ENCODE data around the gene CASZ1.

Gene CASZ1

GRCh38 chr1:10710489-10710888 is 86.0 kb downstream of the CASZ1 start:
- no peak for DNase-seq (ENCODE audit: low read depth in 3 of 3, low spot score in 1 of 3)

GRCh38 chr1:10709646-10710045 is 86.8 kb downstream of the CASZ1 start:
- no peak for DNase-seq (ENCODE audit: low read depth in 3 of 3, low spot score in 1 of 3)

DNA sequence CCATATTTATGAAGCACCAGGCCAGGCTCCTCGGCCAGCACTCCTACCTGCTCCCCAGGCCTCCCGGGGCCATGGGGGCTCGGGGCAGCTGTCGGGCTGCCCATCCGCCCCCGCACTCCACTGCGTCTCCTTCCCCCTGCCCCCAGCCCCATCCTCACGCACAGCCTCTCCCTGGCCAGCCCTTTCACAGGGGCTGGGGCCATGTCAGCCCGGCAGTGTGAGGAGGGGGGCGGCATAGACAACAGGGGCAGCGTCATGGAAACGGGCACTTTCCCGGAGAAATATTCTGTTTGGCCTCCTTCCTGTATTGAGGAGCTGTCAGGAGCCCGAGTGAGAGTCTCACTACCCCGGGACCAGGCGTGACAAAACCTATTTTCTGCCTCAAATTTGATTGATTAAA is 87.3 kb downstream of the CASZ1 start:
- no peak for DNase-seq (ENCODE audit: low read depth in 3 of 3, low spot score in 1 of 3)

DNA sequence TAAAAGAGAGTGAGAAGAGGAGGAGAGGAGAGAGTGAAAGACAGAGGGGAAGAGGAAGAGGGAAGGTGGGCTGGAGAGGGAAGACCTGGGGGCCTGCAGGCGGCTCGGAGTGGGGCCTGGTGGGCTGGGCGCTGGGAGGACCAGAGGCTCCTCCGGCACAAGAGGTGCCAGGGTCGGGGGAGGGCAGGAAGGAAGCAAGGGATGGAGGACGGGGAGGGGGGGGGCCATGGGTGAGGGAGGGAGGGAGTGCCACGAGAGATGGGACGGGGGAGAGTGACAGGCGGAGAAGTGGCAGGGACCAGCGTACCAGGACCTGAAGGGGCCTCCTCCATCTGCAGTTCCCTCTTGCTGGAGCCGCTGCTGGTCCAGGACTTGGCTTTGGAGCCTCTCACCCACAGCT is 87.7 kb downstream of the CASZ1 start:
- no peak for DNase-seq (ENCODE audit: low read depth in 3 of 3, low spot score in 1 of 3)

- no peak for DNase-seq (ENCODE audit: low read depth in 3 of 3, low spot score in 1 of 3)
Measured at GRCh38 chr1:10707208-10707607, 89.2 kb downstream of the CASZ1 start.

- DNase-seq (ENCODE audit: low read depth in 3 of 3, low spot score in 1 of 3): no peak
Measured at GRCh38 chr1:10706376-10706913, 90.0 kb downstream of the CASZ1 start.

GRCh38 chr1:10705953-10706352 is 90.5 kb downstream of the CASZ1 start:
- DNase-seq (ENCODE audit: low read depth in 3 of 3, low spot score in 1 of 3): no peak

GRCh38 chr1:10704368-10704882 is 92.0 kb downstream of the CASZ1 start:
- DNase-seq (ENCODE audit: low read depth in 3 of 3, low spot score in 1 of 3): no peak

DNA sequence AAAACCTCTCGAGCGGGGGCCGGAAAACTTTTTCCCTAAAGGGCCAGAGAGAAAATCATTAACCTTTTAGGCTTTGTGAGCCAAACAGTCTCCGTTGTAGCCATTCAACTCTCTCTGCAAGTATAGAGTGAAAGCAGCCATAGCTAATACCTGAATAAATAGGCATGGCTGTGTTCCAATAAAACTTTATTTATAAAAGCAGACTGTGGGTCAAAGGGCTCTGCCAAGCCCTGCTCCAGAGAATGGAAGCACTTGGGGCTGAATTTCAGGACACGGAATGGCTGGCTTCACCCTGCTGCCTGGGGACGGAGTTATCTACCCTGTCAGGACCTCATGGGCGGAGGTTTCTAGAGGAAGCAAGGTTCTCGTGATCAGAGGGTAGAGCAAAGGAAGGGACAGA is 92.7 kb downstream of the CASZ1 start:
- no peak for DNase-seq (ENCODE audit: low read depth in 3 of 3, low spot score in 1 of 3)

DNA sequence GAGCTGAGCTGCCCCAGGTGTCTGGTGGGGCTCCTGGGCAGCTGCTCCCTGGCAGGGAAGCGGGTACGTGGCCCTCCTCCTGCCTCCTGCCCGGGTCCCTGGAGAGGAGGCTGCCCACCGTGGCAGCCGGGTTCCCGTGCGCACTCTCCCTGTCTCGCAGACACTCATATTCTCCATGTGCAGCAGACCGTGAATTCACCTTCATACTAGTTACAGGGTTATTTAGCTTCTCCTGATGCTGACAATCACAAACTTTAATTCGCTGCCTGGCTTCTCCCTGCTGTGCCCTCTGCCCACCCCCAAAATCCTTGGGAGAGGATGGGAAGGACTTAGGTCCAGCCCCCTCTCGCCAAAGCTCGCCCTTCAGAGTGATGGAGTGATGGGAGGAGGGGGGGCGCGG is 95.3 kb downstream of the CASZ1 start:
- no peak for DNase-seq (ENCODE audit: low read depth in 3 of 3, low spot score in 1 of 3)

- DNase-seq (ENCODE audit: low read depth in 3 of 3, low spot score in 1 of 3): no peak
Measured at GRCh38 chr1:10699470-10699835, 97.0 kb downstream of the CASZ1 start.

- no peak for DNase-seq (ENCODE audit: low read depth in 3 of 3, low spot score in 1 of 3)
Measured at GRCh38 chr1:10698726-10699469, 97.5 kb downstream of the CASZ1 start.

DNA sequence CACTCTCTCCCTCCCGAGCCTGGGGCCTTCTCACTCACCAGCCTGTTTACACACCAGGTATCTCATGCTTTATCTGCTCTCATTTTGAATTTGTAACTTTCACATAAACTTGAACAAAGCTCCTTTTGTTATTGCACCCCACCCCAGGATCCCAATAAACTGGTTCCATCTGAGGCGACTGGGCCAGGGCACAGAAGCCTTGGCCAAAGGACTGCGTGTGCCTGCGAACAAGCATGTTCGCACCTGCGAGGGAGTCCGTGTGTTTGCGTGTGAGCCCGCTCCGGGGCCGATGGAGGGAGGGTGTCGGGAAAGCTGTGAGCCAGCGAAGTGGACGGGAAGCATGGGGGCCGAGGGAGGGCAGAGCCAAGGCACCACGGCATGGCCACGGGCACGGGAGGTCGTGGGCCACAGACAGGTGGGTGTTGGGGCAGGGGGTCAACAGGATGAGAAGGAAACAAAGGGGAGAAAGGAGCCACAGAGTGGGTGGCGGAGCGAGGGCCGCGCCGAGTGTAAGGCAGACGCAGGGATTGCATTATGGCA is 98.8 kb downstream of the CASZ1 start:
- no peak for DNase-seq (ENCODE audit: low read depth in 3 of 3, low spot score in 1 of 3)

DNA sequence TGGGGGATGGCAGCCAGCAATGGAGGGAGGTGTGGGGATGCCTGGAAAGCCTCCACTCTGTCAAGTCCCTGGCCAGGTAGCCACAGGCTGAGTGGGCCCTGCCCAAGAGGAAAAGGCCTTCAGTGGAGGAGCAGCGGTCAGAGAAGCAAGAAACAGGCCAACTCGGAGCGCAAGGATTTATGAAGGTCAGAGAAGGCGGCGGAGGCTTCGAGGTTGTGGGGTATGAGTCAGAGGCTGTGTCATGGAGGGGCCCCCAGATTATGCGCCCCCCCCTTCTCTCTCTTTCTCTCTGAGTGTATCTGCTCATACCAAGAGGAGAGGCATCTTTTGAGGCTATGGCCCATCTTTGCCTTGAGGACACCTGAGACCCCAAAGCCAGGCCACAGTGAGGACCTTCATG is 99.5 kb downstream of the CASZ1 start:
- no peak for DNase-seq (ENCODE audit: low read depth in 3 of 3, low spot score in 1 of 3)

GRCh38 chr1:10694633-10695627 is 101.5 kb downstream of the CASZ1 start:
- peak; percentile 19 to 58 (median 31) for DNase-seq (ENCODE audit: low read depth in 3 of 3, low spot score in 1 of 3)

DNA sequence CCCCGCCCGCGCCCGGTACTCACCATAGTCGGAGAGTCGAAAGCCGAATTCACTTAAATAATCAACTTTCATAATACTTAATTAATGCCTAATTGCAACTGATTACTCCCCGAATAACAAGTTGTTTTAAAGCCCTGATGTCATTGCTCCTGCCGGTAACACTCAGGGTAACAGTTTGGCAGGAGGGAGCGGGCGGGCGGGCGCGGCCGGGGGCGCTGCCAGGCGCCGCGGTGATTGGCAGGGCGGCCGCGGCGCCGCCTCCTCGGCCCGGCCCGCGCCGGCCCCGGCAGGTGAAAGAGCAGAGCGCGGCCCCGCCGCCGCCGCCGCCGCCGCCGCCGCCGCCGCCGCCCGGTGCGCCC is 102.2 kb downstream of the CASZ1 start:
- DNase-seq (ENCODE audit: low read depth in 3 of 3, low spot score in 1 of 3): peak; percentile 13 to 52 (median 20)

DNA sequence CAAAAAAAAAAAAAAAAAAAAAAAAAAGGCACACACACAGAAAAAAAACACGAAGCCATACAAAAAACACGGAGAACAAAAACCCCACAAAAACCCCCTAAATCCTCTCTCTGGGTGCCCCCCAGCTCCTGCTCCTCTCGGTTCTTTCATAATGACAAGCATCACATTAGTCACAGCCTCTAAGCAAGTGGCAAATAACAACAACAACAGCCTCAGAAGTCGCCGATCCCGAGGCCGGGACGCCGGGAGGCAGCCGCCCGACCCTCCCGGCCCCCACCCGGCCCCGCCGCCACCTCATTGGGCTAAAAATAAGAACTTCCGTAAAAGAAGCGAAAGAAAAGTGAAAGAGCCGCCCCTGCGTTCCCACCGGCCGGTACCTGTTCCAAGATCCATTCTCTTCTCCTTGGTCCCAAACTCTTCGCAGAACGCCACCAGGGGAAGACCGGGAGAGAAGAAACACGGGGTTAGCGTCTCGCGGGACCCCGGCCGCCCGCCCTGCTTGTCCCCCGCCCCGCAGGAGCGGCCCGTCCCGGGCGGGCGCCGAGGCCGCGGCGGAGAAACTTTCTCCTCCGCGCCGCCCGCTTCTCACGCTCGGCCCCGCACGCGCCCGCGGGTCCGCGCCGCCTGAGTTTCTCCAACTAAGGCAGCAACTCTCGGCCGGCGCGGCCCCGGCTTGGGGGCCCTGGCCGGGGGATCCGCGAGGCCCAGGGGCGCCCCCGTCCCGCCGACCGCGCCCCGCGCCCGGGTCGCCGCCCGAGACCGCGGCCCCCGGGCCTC is 102.8 kb downstream of the CASZ1 start:
- peak in 1 of 3 donors; percentile 24 for DNase-seq (ENCODE audit: low read depth in 3 of 3, low spot score in 1 of 3)

DNA sequence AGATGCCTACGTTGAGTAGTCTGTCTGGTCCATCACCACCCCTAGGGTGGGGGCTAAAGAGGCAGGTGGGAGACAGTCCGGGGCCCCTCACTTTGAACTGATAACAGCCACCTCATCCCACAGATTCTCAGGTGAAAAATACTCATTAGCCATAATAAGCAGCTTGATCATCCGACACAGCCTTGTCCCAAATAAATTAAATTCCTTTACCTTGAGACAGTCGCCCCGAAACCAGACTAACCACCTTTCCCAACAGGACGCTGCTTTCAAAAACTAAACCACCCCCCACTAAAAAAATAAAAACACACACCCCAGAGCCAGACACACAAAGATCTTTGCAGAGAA is 103.3 kb downstream of the CASZ1 start:
- no peak for DNase-seq (ENCODE audit: low read depth in 3 of 3, low spot score in 1 of 3)

- DNase-seq (ENCODE audit: low read depth in 3 of 3, low spot score in 1 of 3): peak; percentile 21 to 44 (median 31)
Measured at GRCh38 chr1:10692401-10693021, 103.9 kb downstream of the CASZ1 start.

- DNase-seq (ENCODE audit: low read depth in 3 of 3, low spot score in 1 of 3): no peak
Measured at GRCh38 chr1:10691740-10692125, 104.7 kb downstream of the CASZ1 start.

All from stimulated activated CD4-positive, alpha-beta T cell treated with anti-CD3 and anti-CD28 coated beads, TNF-alpha, amount 100 ng/mL, for 1 hour (primary cell).